Loucy (cell line): ENCODE measurements around the gene BASP1.

ENCODE experiments used
- H2AFZ ChIP-seq: fragments of 200-600 bp; sonication (generic); 2 replicates; pipeline ENCODE4 v1.6.0; 2016; ENCODE audit warnings: antibody characterized with exemption, mild to moderate bottlenecking, low read length, moderate library complexity
- H3F3A ChIP-seq: fragments of 200-600 bp; 2 replicates; pipeline ENCODE4 v1.6.0; 2016; ENCODE audit warnings: antibody characterized with exemption, low read depth, mild to moderate bottlenecking
- H3K27me3 ChIP-seq: fragments of 200-600 bp; sonication (generic); 2 replicates; pipeline ENCODE4 v1.6.1; 2014; ENCODE audit warnings: low read length, mild to moderate bottlenecking; ENCODE audit not compliant: insufficient read depth, poor library complexity, severe bottlenecking
- H3K36me3 ChIP-seq: fragments of 200-600 bp; sonication (generic); 2 replicates; pipeline ENCODE4 v1.6.1; 2016; ENCODE audit warnings: low read length; ENCODE audit not compliant: insufficient read depth
- H3K4me1 ChIP-seq: fragments of 200-600 bp; sonication (generic); 2 replicates; pipeline ENCODE4 v1.5.1; 2014; ENCODE audit warnings: low read length, mild to moderate bottlenecking; ENCODE audit not compliant: insufficient read depth, poor library complexity, severe bottlenecking
- H3K4me2 ChIP-seq: fragments of 200-600 bp; sonication (generic); 2 replicates; pipeline ENCODE4 v1.6.0; 2014; ENCODE audit warnings: antibody characterized with exemption, low read length, low read depth, mild to moderate bottlenecking; ENCODE audit not compliant: poor library complexity, severe bottlenecking
- H3K4me3 ChIP-seq: fragments of 200-600 bp; sonication (generic); 2 replicates; pipeline ENCODE4 v1.5.1; 2014; ENCODE audit warnings: low read length, mild to moderate bottlenecking, mixed read lengths; ENCODE audit not compliant: poor library complexity, severe bottlenecking
- H3K79me2 ChIP-seq: fragments of 200-600 bp; sonication (generic); 2 replicates; pipeline ENCODE4 v1.6.1; 2014; ENCODE audit warnings: low read length; ENCODE audit not compliant: insufficient read depth
- H3K9ac ChIP-seq: fragments of 200-600 bp; sonication (generic); 2 replicates; pipeline ENCODE4 v1.6.0; 2014; ENCODE audit warnings: mild to moderate bottlenecking, low read depth, low read length, moderate library complexity; ENCODE audit not compliant: poor library complexity, severe bottlenecking
- H3K9me2 ChIP-seq: fragments of 200-600 bp; sonication (generic); replicated peaks from 2 replicates; pipeline ENCODE4 v1.6.1; 2016; ENCODE audit warnings: low read depth, low read length, mixed read lengths
- H3K9me3 ChIP-seq: fragments of 200-600 bp; sonication (generic); 2 replicates; pipeline ENCODE4 v1.6.1; 2014; ENCODE audit warnings: mild to moderate bottlenecking, antibody characterized with exemption, low read length, low read depth; ENCODE audit not compliant: insufficient read depth
- H4K20me1 ChIP-seq: fragments of 200-600 bp; sonication (generic); 2 replicates; pipeline ENCODE4 v1.6.0; 2014; ENCODE audit warnings: antibody characterized with exemption, low read length, mild to moderate bottlenecking; ENCODE audit not compliant: insufficient read depth, poor library complexity, severe bottlenecking
- CTCF ChIP-seq: fragments of 200-600 bp; sonication (generic); conservative IDR thresholded peaks from 2 replicates; pipeline ENCODE4 v1.5.1; 2014; ENCODE audit warnings: mild to moderate bottlenecking, antibody characterized with exemption, low read length
- EZH2phosphoT487 ChIP-seq: fragments of 200-600 bp; IDR thresholded peaks from 2 replicates; pipeline ENCODE4 v1.6.1; 2018; ENCODE audit warnings: antibody characterized with exemption, mild to moderate bottlenecking, moderate library complexity, borderline replicate concordance

The BASP1 gene

GRCh38 chr5:17174965-17175364 is 42.5 kb upstream of the BASP1 start:
- no peaks in the 10 kb centered on the region for H3K36me3 ChIP-seq
- no peaks in the 10 kb centered on the region for H3K27me3 ChIP-seq
- no peak overlapping the region for H2AFZ ChIP-seq

GRCh38 chr5:17177501-17178372 is 39.7 kb upstream of the BASP1 start:
- TF ChIP-seq EZH2phosphoT487 (no peak), CTCF (no peak)
- H3K4me2 ChIP-seq = no peak overlapping the region
- H2AFZ ChIP-seq = no peak overlapping the region
- H4K20me1 ChIP-seq = no peaks in the 10 kb centered on the region
- no peak overlapping the region for H3K9ac ChIP-seq
- no peak overlapping the region for H3K4me3 ChIP-seq
- no peaks in the 10 kb centered on the region for H3K27me3 ChIP-seq
- H3K9me2 ChIP-seq = no peaks in the 10 kb centered on the region
- H3K36me3 ChIP-seq = no peaks in the 10 kb centered on the region
- no peaks in the 10 kb centered on the region; the same call in 1 of the 2 replicates for H3K9me3 ChIP-seq
- no peaks in the 10 kb centered on the region for H3F3A ChIP-seq
- H3K79me2 ChIP-seq = no peaks in the 10 kb centered on the region
- H3K4me1 ChIP-seq = no peaks in the 10 kb centered on the region

More at GRCh38 chr5:17174965-17175364, 42.5 kb upstream of the BASP1 start:
- Histone ChIP-seq H3K9me2 (no peaks in the 10 kb centered on the region), H3F3A (no peaks in the 10 kb centered on the region), H3K79me2 (no peaks in the 10 kb centered on the region), H3K4me2 (no peak overlapping the region), H3K4me1 (no peaks in the 10 kb centered on the region), H3K9ac (no peak overlapping the region), H3K4me3 (no peak overlapping the region), H3K9me3 (no peaks in the 10 kb centered on the region; the same call in 1 of the 2 replicates), H4K20me1 (no peaks in the 10 kb centered on the region)
- TF ChIP-seq CTCF (no peak), EZH2phosphoT487 (no peak)

GRCh38 chr5:17178373-17178675 is 39.1 kb upstream of the BASP1 start:
- H3F3A ChIP-seq = no peaks in the 10 kb centered on the region
- H2AFZ ChIP-seq = no peak overlapping the region
- H3K4me1 ChIP-seq = no peaks in the 10 kb centered on the region
- no peak overlapping the region for H3K4me3 ChIP-seq
- no peaks in the 10 kb centered on the region for H3K9me2 ChIP-seq
- no peak overlapping the region for H3K9ac ChIP-seq
- H3K4me2 ChIP-seq = no peak overlapping the region
- H3K79me2 ChIP-seq = no peaks in the 10 kb centered on the region
- H3K9me3 ChIP-seq = no peaks in the 10 kb centered on the region; the same call in 1 of the 2 replicates
- no peak for TF ChIP-seq CTCF
- TF ChIP-seq EZH2phosphoT487 = no peak
- no peaks in the 10 kb centered on the region for H3K36me3 ChIP-seq
- no peaks in the 10 kb centered on the region for H3K27me3 ChIP-seq
- no peaks in the 10 kb centered on the region for H4K20me1 ChIP-seq
